Measurements from ENCODE around the gene PAX1. TPM values are rescaled to one million over a fixed set of nuclear protein-coding genes. Genes with fewer than 3 reads are reported as not detected.

PAX1 gene
- total RNA-seq, 3 donors from 2014 or later (not counting 1 experiment from before 2014, with no cell fraction given) = not detected

- Histone ChIP-seq H3K9me3 (ENCODE audit: control insufficient read depth, insufficient read depth, low read length) (peaks cover 6% of the 10 kb centered on the region), H3K27me3 (ENCODE audit: control insufficient read depth, insufficient read depth, low read length) (no peaks in the 10 kb centered on the region), H3K36me3 (ENCODE audit: control insufficient read depth, insufficient read depth, low read length) (no peaks in the 10 kb centered on the region), H3K4me1 (ENCODE audit: control insufficient read depth, insufficient read depth, low read length) (no peaks in the 10 kb centered on the region), H3K27ac (ENCODE audit: low read length) (no peak overlapping the region), H3K4me3 (ENCODE audit: low read length) (no peak overlapping the region)
- H3K27ac Mint-ChIP-seq = no peak overlapping the region
- H3K36me3 Mint-ChIP-seq = peaks cover 7% of the 10 kb centered on the region
- peaks cover 7 to 12% of the 10 kb centered on the region in 2 donors for H3K9me3 Mint-ChIP-seq
- WGBS (ENCODE audit: insufficient coverage) = 69% methylated on average over 3 of the region's 3 CpGs
- H3K4me3 Mint-ChIP-seq = no peak overlapping the region
- ATAC-seq (no peak), DNase-seq (no peak)
- intact Hi-C loops (cut with micrococcal nuclease) = no loop called here
- H3K4me1 Mint-ChIP-seq = no peaks in the 10 kb centered on the region
- TF ChIP-seq, protein P1, sequence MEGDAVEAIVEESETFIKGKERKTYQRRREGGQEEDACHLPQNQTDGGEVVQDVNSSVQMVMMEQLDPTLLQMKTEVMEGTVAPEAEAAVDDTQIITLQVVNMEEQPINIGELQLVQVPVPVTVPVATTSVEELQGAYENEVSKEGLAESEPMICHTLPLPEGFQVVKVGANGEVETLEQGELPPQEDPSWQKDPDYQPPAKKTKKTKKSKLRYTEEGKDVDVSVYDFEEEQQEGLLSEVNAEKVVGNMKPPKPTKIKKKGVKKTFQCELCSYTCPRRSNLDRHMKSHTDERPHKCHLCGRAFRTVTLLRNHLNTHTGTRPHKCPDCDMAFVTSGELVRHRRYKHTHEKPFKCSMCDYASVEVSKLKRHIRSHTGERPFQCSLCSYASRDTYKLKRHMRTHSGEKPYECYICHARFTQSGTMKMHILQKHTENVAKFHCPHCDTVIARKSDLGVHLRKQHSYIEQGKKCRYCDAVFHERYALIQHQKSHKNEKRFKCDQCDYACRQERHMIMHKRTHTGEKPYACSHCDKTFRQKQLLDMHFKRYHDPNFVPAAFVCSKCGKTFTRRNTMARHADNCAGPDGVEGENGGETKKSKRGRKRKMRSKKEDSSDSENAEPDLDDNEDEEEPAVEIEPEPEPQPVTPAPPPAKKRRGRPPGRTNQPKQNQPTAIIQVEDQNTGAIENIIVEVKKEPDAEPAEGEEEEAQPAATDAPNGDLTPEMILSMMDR (IDR thresholded peaks at IDR 0.05) = no peak
- no peaks in the 10 kb centered on the region for H3K27me3 Mint-ChIP-seq (ENCODE audit: low read depth in 2 of 2)
Observed at GRCh38 chr20:21739682-21740081, 34.2 kb downstream of the PAX1 start.

- H3K27ac ChIP-seq (ENCODE audit: low read length) = no peak overlapping the region
- no peak overlapping the region for H3K4me3 Mint-ChIP-seq
- ATAC-seq (no peak), DNase-seq (no peak)
- peaks cover 7% of the 10 kb centered on the region for H3K36me3 Mint-ChIP-seq
- no peaks in the 10 kb centered on the region for H3K36me3 ChIP-seq (ENCODE audit: control insufficient read depth, insufficient read depth, low read length)
- H3K27me3 ChIP-seq (ENCODE audit: control insufficient read depth, insufficient read depth, low read length) = no peaks in the 10 kb centered on the region
- intact Hi-C loops (cut with micrococcal nuclease) = no loop called here
- H3K4me3 ChIP-seq (ENCODE audit: low read length) = no peak overlapping the region
- TF ChIP-seq, protein P1 (IDR thresholded peaks at IDR 0.05) = no peak
- no peaks in the 10 kb centered on the region for H3K27me3 Mint-ChIP-seq (ENCODE audit: low read depth in 2 of 2)
- no peak overlapping the region for H3K27ac Mint-ChIP-seq
- H3K4me1 Mint-ChIP-seq = no peaks in the 10 kb centered on the region
- H3K9me3 Mint-ChIP-seq = peaks cover 7% of the 10 kb centered on the region in 2 donors
- H3K9me3 ChIP-seq (ENCODE audit: control insufficient read depth, insufficient read depth, low read length) = peaks cover 6% of the 10 kb centered on the region
- H3K4me1 ChIP-seq (ENCODE audit: control insufficient read depth, insufficient read depth, low read length) = no peaks in the 10 kb centered on the region
Observed at GRCh38 chr20:21741266-21741665, 35.8 kb downstream of the PAX1 start.

GRCh38 chr20:21762646-21763045 is 57.2 kb downstream of the PAX1 start:
- no peaks in the 10 kb centered on the region for H3K27me3 Mint-ChIP-seq (ENCODE audit: low read depth in 2 of 2)
- TF ChIP-seq, protein P1 (IDR thresholded peaks at IDR 0.05) = no peak
- Histone ChIP-seq H3K4me1 (ENCODE audit: control insufficient read depth, insufficient read depth, low read length) (no peaks in the 10 kb centered on the region), H3K27me3 (ENCODE audit: control insufficient read depth, insufficient read depth, low read length) (no peaks in the 10 kb centered on the region), H3K36me3 (ENCODE audit: control insufficient read depth, insufficient read depth, low read length) (no peaks in the 10 kb centered on the region), H3K27ac (ENCODE audit: low read length) (no peak overlapping the region), H3K4me3 (ENCODE audit: low read length) (no peak overlapping the region), H3K9me3 (ENCODE audit: control insufficient read depth, insufficient read depth, low read length) (no peaks in the 10 kb centered on the region)
- no peaks in the 10 kb centered on the region for H3K36me3 Mint-ChIP-seq
- no peak overlapping the region for H3K4me3 Mint-ChIP-seq
- peaks cover 3 to 4% of the 10 kb centered on the region in 2 donors for H3K9me3 Mint-ChIP-seq
- 94% methylated on average over 1 of the region's 2 CpGs for WGBS (ENCODE audit: insufficient coverage)
- H3K4me1 Mint-ChIP-seq = no peaks in the 10 kb centered on the region
- H3K27ac Mint-ChIP-seq = no peak overlapping the region
- no peak for DNase-seq
- no peak for ATAC-seq
- intact Hi-C loops (cut with micrococcal nuclease) = no loop called here

DNA sequence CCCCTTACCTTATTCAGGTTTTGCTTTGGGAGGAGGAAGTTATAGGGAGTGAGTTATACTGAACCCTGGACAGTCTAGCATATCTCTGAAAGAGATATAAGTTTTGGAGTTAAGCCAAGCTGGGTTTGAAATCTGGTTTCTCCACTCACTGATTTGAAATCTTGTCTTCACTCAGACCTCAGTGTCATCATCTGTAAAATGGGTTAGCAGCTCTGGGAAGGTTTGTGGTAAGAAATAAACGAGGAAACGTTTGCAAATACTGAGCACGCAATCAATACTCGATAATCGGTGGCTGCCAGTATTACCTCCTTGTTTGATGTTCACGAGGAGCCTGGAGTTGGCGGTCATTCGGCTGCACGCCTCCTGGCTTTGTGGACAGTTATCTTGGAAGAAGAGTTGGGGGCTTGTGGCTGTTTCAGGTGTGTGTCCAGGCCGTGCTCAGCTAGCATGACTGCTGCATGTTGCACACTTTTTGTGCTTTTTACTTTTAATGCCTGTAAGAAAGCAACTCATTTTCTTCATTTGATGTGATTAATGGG is 61.8 kb downstream of the PAX1 start:
- H3K27ac Mint-ChIP-seq = no peak overlapping the region
- no peak for DNase-seq
- H3K4me3 Mint-ChIP-seq = no peak overlapping the region
- H3K27me3 ChIP-seq (ENCODE audit: control insufficient read depth, insufficient read depth, low read length) = no peaks in the 10 kb centered on the region
- no peak overlapping the region for H3K27ac ChIP-seq (ENCODE audit: low read length)
- H3K4me3 ChIP-seq (ENCODE audit: low read length) = no peak overlapping the region
- H3K9me3 Mint-ChIP-seq = peaks cover 0 to 6% of the 10 kb centered on the region in 2 donors
- intact Hi-C loops (cut with micrococcal nuclease) = no loop called here
- H3K4me1 Mint-ChIP-seq = no peaks in the 10 kb centered on the region
- no peaks in the 10 kb centered on the region for H3K36me3 Mint-ChIP-seq
- 76% methylated on average over 10 of the region's 10 CpGs for WGBS (ENCODE audit: insufficient coverage)
- no peaks in the 10 kb centered on the region for H3K36me3 ChIP-seq (ENCODE audit: control insufficient read depth, insufficient read depth, low read length)
- ATAC-seq = no peak
- H3K9me3 ChIP-seq (ENCODE audit: control insufficient read depth, insufficient read depth, low read length) = no peaks in the 10 kb centered on the region
- TF ChIP-seq, protein P1 (IDR thresholded peaks at IDR 0.05) = no peak
- no peaks in the 10 kb centered on the region for H3K4me1 ChIP-seq (ENCODE audit: control insufficient read depth, insufficient read depth, low read length)
- H3K27me3 Mint-ChIP-seq (ENCODE audit: low read depth in 2 of 2) = no peaks in the 10 kb centered on the region

Data from natural killer cell (primary cell).